Measurements from ENCODE around the gene ATF6.

Gene ATF6

GRCh38 chr1:161993576-161993975 lies 227.5 kb downstream of the ATF6 start:
- Histone ChIP-seq H3K36me3 (ENCODE audit: control insufficient read depth, low read length) (no peaks in the 10 kb centered on the region), H3K4me3 (ENCODE audit: low read length) (no peak overlapping the region), H3K27me3 (ENCODE audit: control insufficient read depth, low read length) (peaks cover 11% of the 10 kb centered on the region), H4K20me1 (ENCODE audit: control insufficient read depth, insufficient read depth, low read depth, low read length) (no peaks in the 10 kb centered on the region), H3F3A (ENCODE audit: control insufficient read depth, insufficient read depth) (no peaks in the 10 kb centered on the region), H3K4me1 (ENCODE audit: control insufficient read depth, low read length) (no peaks in the 10 kb centered on the region), H3K9me3 (ENCODE audit: control insufficient read depth, insufficient read depth, low read length) (no peaks in the 10 kb centered on the region), H3K9me2 (replicated peaks; ENCODE audit: control insufficient read depth, low read length) (no peaks in the 10 kb centered on the region), H3K4me2 (ENCODE audit: low read length) (no peak overlapping the region), H3K79me2 (ENCODE audit: control insufficient read depth, low read length) (no peaks in the 10 kb centered on the region), H3K27ac (ENCODE audit: low read depth, low read length) (no peak overlapping the region)
- TF ChIP-seq EZH2phosphoT487 (IDR thresholded peaks at IDR 0.05; ENCODE audit: borderline replicate concordance, low read length) (no peak), CTCF (IDR thresholded peaks at IDR 0.05; ENCODE audit: low read depth, low read length, poor library complexity, severe bottlenecking) (no peak)

- Histone ChIP-seq H3K4me1 (ENCODE audit: control insufficient read depth, low read length) (no peaks in the 10 kb centered on the region), H3K36me3 (ENCODE audit: control insufficient read depth, low read length) (no peaks in the 10 kb centered on the region), H4K20me1 (ENCODE audit: control insufficient read depth, insufficient read depth, low read depth, low read length) (no peaks in the 10 kb centered on the region), H3K27me3 (ENCODE audit: control insufficient read depth, low read length) (peaks cover 4% of the 10 kb centered on the region; the same call in 1 of the 2 replicates), H3K9me2 (replicated peaks; ENCODE audit: control insufficient read depth, low read length) (no peaks in the 10 kb centered on the region), H3F3A (ENCODE audit: control insufficient read depth, insufficient read depth) (no peaks in the 10 kb centered on the region), H3K4me2 (ENCODE audit: low read length) (no peak overlapping the region), H3K4me3 (ENCODE audit: low read length) (no peak overlapping the region), H3K79me2 (ENCODE audit: control insufficient read depth, low read length) (no peaks in the 10 kb centered on the region), H3K9me3 (ENCODE audit: control insufficient read depth, insufficient read depth, low read length) (no peaks in the 10 kb centered on the region), H3K27ac (ENCODE audit: low read depth, low read length) (no peak overlapping the region)
- TF ChIP-seq EZH2phosphoT487 (IDR thresholded peaks at IDR 0.05; ENCODE audit: borderline replicate concordance, low read length) (no peak), CTCF (IDR thresholded peaks at IDR 0.05; ENCODE audit: low read depth, low read length, poor library complexity, severe bottlenecking) (no peak)
Measured at GRCh38 chr1:161994175-161994668, 228.1 kb downstream of the ATF6 start.

GRCh38 chr1:161997152-161997551 lies 231.0 kb downstream of the ATF6 start:
- no peaks in the 10 kb centered on the region for H3K9me2 ChIP-seq (replicated peaks; ENCODE audit: control insufficient read depth, low read length)
- H3K27me3 ChIP-seq (ENCODE audit: control insufficient read depth, low read length), result no peaks in the 10 kb centered on the region
- H3K4me1 ChIP-seq (ENCODE audit: control insufficient read depth, low read length), result no peaks in the 10 kb centered on the region
- no peaks in the 10 kb centered on the region for H4K20me1 ChIP-seq (ENCODE audit: control insufficient read depth, insufficient read depth, low read depth, low read length)
- no peak overlapping the region for H3K27ac ChIP-seq (ENCODE audit: low read depth, low read length)
- H3K36me3 ChIP-seq (ENCODE audit: control insufficient read depth, low read length), result no peaks in the 10 kb centered on the region
- no peaks in the 10 kb centered on the region for H3K9me3 ChIP-seq (ENCODE audit: control insufficient read depth, insufficient read depth, low read length)
- H3F3A ChIP-seq (ENCODE audit: control insufficient read depth, insufficient read depth), result no peaks in the 10 kb centered on the region
- H3K4me3 ChIP-seq (ENCODE audit: low read length), result no peak overlapping the region
- no peak overlapping the region for H3K4me2 ChIP-seq (ENCODE audit: low read length)
- H3K79me2 ChIP-seq (ENCODE audit: control insufficient read depth, low read length), result no peaks in the 10 kb centered on the region
- TF ChIP-seq EZH2phosphoT487 (IDR thresholded peaks at IDR 0.05; ENCODE audit: borderline replicate concordance, low read length), result no peak
- TF ChIP-seq CTCF (IDR thresholded peaks at IDR 0.05; ENCODE audit: low read depth, low read length, poor library complexity, severe bottlenecking), result no peak

Measured in DOHH2 (cell line).